ENCODE results near the gene PEX11G.

GRCh38 chr19:7529246-7529600 lies 40.4 kb upstream of the PEX11G start:
- TF ChIP-seq POLR2A (IDR thresholded peaks at IDR 0.05) (no peak), CTCF (IDR thresholded peaks at IDR 0.05) (no peak)

Data from adrenal gland (tissue), 5 donors.